Nephron (organoid): ENCODE data around the gene GCK.
A peak's percentile ranks its signal among the peaks of the same experiment; 100 is the strongest.

Experiments
- H3K27ac Mint-ChIP-seq, 3 experiments: 2 replicates each; pipeline ENCODE4 v1.8.0; 2020; ENCODE audit warnings: mixed read lengths in 3 of 3, mild to moderate bottlenecking in 2 of 3, moderate library complexity in 1 of 3
- H3K27me3 Mint-ChIP-seq: 2 replicates; pipeline ENCODE4 v1.8.0; 2021; ENCODE audit warnings: low read depth, mild to moderate bottlenecking, moderate library complexity, mixed read lengths
- H3K36me3 Mint-ChIP-seq: 2 replicates; pipeline ENCODE4 v1.8.0; 2020; ENCODE audit warnings: low read depth, mixed read lengths
- H3K4me1 Mint-ChIP-seq: 2 replicates; pipeline ENCODE4 v1.8.0; 2020; ENCODE audit warnings: mixed read lengths
- H3K4me3 Mint-ChIP-seq, 3 experiments: 2 replicates each; pipeline ENCODE4 v1.8.0; 2020; ENCODE audit warnings: mild to moderate bottlenecking in 3 of 3, mixed read lengths in 3 of 3, moderate library complexity in 2 of 3
- H3K9me3 Mint-ChIP-seq: 2 replicates; pipeline ENCODE4 v1.8.0; 2020; ENCODE audit warnings: mixed read lengths
- TF ChIP-seq, protein P1 (sequence below), 3 experiments: fragments of 200-600 bp; sonication (generic); IDR thresholded peaks; one replicate each; pipeline ENCODE4 v1.5.0; 2021; ENCODE audit warnings: antibody characterized with exemption in 3 of 3; ENCODE audit not compliant: unreplicated experiment in 3 of 3

GCK gene

DNA sequence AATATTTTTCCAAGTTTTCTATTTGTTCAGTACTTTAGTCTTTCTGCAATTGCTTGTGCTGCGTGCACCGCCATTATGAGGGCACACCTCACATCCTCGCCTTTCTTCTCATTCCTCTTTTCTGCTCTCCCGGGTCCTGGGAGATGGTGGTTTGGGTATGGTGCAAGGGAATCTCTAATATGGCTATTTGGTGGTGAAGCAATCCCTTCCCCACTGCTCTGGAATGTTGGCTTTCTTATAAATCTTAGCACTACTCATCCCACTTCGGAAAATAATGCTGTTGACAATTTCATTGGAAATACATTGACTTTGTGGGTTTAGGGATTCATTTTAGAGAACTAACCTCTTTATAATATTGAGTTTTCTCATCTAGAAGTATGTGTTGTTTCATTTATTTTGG lies 1.9 kb upstream of the GCK start:
- H3K36me3 Mint-ChIP-seq, result no peaks in the 10 kb centered on the region
- peaks cover 3% of the 10 kb centered on the region for H3K27me3 Mint-ChIP-seq
- no peaks in the 10 kb centered on the region for H3K9me3 Mint-ChIP-seq
- no peak overlapping the region for H3K4me3 Mint-ChIP-seq
- no peak overlapping the region for H3K27ac Mint-ChIP-seq
- TF ChIP-seq, protein P1, sequence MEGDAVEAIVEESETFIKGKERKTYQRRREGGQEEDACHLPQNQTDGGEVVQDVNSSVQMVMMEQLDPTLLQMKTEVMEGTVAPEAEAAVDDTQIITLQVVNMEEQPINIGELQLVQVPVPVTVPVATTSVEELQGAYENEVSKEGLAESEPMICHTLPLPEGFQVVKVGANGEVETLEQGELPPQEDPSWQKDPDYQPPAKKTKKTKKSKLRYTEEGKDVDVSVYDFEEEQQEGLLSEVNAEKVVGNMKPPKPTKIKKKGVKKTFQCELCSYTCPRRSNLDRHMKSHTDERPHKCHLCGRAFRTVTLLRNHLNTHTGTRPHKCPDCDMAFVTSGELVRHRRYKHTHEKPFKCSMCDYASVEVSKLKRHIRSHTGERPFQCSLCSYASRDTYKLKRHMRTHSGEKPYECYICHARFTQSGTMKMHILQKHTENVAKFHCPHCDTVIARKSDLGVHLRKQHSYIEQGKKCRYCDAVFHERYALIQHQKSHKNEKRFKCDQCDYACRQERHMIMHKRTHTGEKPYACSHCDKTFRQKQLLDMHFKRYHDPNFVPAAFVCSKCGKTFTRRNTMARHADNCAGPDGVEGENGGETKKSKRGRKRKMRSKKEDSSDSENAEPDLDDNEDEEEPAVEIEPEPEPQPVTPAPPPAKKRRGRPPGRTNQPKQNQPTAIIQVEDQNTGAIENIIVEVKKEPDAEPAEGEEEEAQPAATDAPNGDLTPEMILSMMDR (IDR thresholded peaks at IDR 0.05; ENCODE audit: unreplicated experiment in 3 of 3), result no peak
- H3K4me1 Mint-ChIP-seq, result peaks cover 10% of the 10 kb centered on the region

DNA sequence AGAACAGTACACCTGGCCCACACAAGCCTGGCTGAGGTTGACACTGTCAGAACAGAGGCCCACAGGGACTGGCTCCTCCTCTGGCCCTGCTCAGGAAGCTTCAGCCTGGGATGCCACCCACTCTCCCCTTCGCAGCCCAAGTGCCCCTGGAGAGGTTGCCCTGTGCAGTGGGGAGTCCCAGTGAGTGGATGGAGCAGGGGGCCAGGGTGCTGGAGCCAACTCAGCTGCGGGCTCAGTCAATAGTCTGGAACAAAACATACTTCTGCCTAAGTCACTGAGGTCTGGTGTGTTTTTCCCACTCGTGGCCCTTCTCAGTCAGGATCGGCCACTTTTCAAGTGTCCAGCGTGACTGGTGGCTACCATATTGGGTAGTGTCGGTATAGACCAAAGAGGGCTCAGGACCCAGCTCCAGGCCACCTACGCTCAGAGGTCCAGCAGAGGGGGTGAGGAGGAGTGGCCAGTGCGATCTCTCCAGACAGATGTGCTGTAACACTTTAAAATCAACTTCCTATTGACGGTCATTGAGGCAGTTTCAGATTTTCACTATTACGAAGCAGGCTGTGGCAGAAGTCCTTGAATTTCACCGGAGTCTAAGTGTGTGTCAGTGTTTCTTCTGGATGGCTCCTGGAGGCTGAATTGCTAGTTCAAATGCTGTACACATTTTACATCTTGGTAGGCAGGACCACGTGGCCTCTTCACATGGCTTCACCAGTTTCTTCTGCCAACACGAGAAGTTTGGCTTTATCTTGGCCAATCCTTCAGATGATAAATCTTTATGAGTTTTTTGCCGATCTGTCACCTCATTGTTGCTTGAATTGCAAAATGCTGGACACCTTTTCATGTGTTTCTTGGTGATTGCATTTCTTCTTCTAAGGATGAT lies 994 bp upstream of the GCK start:
- TF ChIP-seq, protein P1 (IDR thresholded peaks at IDR 0.05; ENCODE audit: unreplicated experiment in 3 of 3), result no peak
- Mint-ChIP-seq H3K4me3 (no peak overlapping the region), H3K36me3 (no peaks in the 10 kb centered on the region), H3K4me1 (peaks cover 8% of the 10 kb centered on the region), H3K9me3 (no peaks in the 10 kb centered on the region), H3K27ac (peak overlapping the region in 1 of 3 experiments; percentile 50), H3K27me3 (peaks cover 3% of the 10 kb centered on the region)

DNA sequence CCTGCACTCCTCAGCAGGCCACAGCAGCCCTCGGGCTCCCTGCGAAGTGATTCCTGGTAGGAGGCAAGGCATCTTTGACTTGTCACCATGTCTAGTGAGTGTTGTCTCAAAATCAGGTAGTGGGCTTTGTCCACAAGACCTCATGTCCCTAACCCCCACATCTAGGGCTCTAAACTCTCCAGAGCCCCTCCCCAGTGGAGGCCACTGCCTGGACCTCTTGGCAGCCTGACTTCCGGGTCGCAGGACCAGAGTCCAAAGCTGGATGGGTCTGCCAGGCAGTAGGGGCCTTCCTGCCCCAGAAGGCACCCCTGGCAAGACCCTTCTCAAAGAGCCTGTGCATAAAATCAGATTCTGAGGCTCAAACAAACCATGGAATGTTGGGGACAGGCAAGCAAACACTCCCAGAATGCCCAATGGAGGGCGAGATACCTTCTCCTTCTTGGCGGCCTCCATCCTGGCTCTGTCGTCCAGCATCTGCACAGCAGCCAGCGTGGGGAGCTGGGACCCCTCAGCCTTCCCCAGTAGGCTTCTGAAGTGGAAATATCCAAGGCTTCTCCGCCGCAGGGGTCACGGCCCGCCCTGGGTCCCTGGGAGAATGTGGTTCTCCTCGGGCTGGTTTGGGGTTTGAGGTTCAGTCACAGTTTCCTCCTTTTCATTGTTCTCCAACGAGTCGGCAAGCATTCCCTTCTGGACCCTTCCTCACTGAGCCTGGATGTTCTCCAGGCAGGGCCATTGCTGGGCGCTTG lies 586 bp downstream of the GCK start:
- Mint-ChIP-seq H3K27ac (peak overlapping the region in 1 of 3 experiments; percentile 91), H3K27me3 (peaks cover 6% of the 10 kb centered on the region), H3K36me3 (no peaks in the 10 kb centered on the region), H3K4me1 (peaks cover 23% of the 10 kb centered on the region), H3K9me3 (no peaks in the 10 kb centered on the region), H3K4me3 (peak overlapping the region in 1 of 3 experiments; percentile 29)
- TF ChIP-seq, protein P1 (IDR thresholded peaks at IDR 0.05; ENCODE audit: unreplicated experiment in 3 of 3), result no peak

GRCh38 chr7:44187636-44188416 lies 1.4 kb downstream of the GCK start:
- no peaks in the 10 kb centered on the region for H3K36me3 Mint-ChIP-seq
- TF ChIP-seq, protein P1 (IDR thresholded peaks at IDR 0.05; ENCODE audit: unreplicated experiment in 3 of 3), result no peak

GRCh38 chr7:44186736-44187135 lies 2.5 kb downstream of the GCK start:
- Mint-ChIP-seq H3K4me1 (peaks cover 24% of the 10 kb centered on the region), H3K4me3 (no peak overlapping the region), H3K27ac (no peak overlapping the region), H3K27me3 (peaks cover 15% of the 10 kb centered on the region), H3K36me3 (no peaks in the 10 kb centered on the region), H3K9me3 (peaks cover 9% of the 10 kb centered on the region)
- TF ChIP-seq, protein P1 (IDR thresholded peaks at IDR 0.05; ENCODE audit: unreplicated experiment in 3 of 3), result no peak

More at GRCh38 chr7:44187636-44188416, 1.4 kb downstream of the GCK start:
- H3K27me3 Mint-ChIP-seq, result peaks cover 11% of the 10 kb centered on the region
- H3K4me1 Mint-ChIP-seq, result peaks cover 24% of the 10 kb centered on the region
- H3K4me3 Mint-ChIP-seq, result peak overlapping the region in 1 of 3 experiments; percentile 29
- H3K27ac Mint-ChIP-seq, result peak overlapping the region in 1 of 3 experiments; percentile 51
- peaks cover 4% of the 10 kb centered on the region for H3K9me3 Mint-ChIP-seq
